Thymus (tissue), 11 donors: ENCODE results near the gene AMPD3. TPM values are rescaled to one million over a fixed set of nuclear protein-coding genes. Genes with fewer than 3 reads are reported as not detected.
A peak's percentile ranks its signal among the peaks of the same experiment; 100 is the strongest.

Experiments used
- DNase-seq, 9 donors: peaks; one replicate each; pipeline ENCODE4 v3.0.0-alpha.2; 2013; ENCODE audit warnings: low spot score in 9 of 9, low read depth in 6 of 9, missing footprints in 1 of 9
- H3K27ac ChIP-seq, 2 donors: one replicate each; pipeline ENCODE4 v1.5.1; 2013; ENCODE audit warnings: control low read depth in 1 of 2, low read depth in 1 of 2, low read length in 1 of 2, mild to moderate bottlenecking in 1 of 2, moderate library complexity in 1 of 2
- H3K27me3 ChIP-seq, 2 donors: one replicate each; pipeline ENCODE4 v1.5.1; 2013; ENCODE audit warnings: low read length in 1 of 2; ENCODE audit not compliant: control insufficient read depth in 2 of 2, insufficient read depth in 1 of 2
- H3K36me3 ChIP-seq, 2 donors: one replicate each; pipeline ENCODE4 v1.5.1; 2013; ENCODE audit warnings: low read length in 1 of 2, mild to moderate bottlenecking in 1 of 2, moderate library complexity in 1 of 2; ENCODE audit not compliant: control insufficient read depth in 2 of 2, insufficient read depth in 2 of 2
- H3K4me1 ChIP-seq, 2 donors: one replicate each; pipeline ENCODE4 v1.5.1; 2013; ENCODE audit warnings: low read length in 2 of 2; ENCODE audit not compliant: control insufficient read depth in 2 of 2, insufficient read depth in 2 of 2
- H3K4me3 ChIP-seq, 2 donors: one replicate each; pipeline ENCODE4 v1.5.1; 2013; ENCODE audit warnings: low read length in 2 of 2, control low read depth in 1 of 2, mild to moderate bottlenecking in 1 of 2
- H3K9me3 ChIP-seq, 2 donors: one replicate each; pipeline ENCODE4 v1.5.1; 2013; ENCODE audit warnings: low read length in 1 of 2, mild to moderate bottlenecking in 1 of 2; ENCODE audit not compliant: control insufficient read depth in 2 of 2, insufficient read depth in 1 of 2
- WGBS: extraction: QIAGEN DNeasy Blood & Tissue Kit; methylation state at CpG from one replicate; pipeline ENCODE4 v1.1.7; 2013; 5-methylcytosine and 5-hydroxymethylcytosine counted together
- polyA plus RNA-seq: library from polyadenylated mRNA; stranded (reverse); fragments of 200-250 nt; gene quantifications from one replicate; pipeline ENCODE4 v1.2.3, GENCODE V29; 2013
- total RNA-seq: library from RNA; stranded (reverse); fragments of 120-200 nt; gene quantifications from one replicate; pipeline ENCODE4 v1.2.4, GENCODE V29; 2013
- donor health status: healthy.

AMPD3 gene
- total and polyA plus RNA-seq, 2 donors, result 13.1 to 13.6 TPM

DNA sequence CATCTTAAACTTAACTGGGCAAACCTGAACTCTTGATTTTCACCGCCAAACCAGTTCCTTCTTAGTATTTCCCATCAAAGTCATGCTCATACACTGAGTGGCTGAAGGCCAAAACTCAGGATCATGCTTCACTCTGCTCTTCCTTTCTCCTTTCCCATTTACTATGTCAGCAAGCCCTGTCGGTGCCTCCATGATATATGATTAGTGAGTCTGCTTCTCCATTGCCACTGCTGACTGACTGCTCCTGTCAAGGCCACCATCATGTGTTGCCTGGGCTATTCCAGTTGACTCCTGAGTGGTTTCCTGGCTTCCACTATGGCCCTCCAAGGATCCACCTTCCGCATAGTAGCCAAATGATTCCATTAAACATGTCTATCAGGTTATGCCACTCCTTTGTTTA, 42.8 kb upstream of the AMPD3 start:
- Histone ChIP-seq H3K27me3 (no peaks in the 10 kb centered on the region), H3K27ac (no peak overlapping the region), H3K4me1 (peaks cover 9 to 33% of the 10 kb centered on the region in 2 donors), H3K9me3 (no peaks in the 10 kb centered on the region), H3K4me3 (no peak overlapping the region), H3K36me3 (no peaks in the 10 kb centered on the region)
- 97% methylated on average over 3 of the region's 3 CpGs for WGBS
- DNase-seq, result no peak

DNA sequence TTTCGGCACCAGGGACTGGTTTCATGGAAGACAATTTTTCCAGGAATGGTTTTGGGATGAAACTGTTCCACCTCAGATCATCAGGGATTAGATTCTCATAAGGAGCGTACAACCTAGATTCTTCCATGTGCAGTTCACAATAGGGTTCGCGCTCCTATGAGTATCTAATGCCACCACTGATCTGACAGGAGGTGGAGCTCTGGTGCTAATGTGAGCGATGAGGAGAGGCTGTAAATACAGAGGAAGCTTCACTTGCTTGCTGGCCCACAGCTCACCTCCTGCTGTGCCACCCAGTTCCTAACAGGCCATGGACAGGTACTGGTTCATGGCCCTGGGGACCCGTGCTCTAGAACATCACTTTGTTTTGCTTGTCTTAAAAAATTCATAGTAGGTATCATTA, 41.8 kb upstream of the AMPD3 start:
- WGBS, result 26% methylated on average over 6 of the region's 6 CpGs
- peak in 7 of 9 donors; percentile 33 to 75 (median 51) for DNase-seq
- no peak overlapping the region for H3K27ac ChIP-seq

DNA sequence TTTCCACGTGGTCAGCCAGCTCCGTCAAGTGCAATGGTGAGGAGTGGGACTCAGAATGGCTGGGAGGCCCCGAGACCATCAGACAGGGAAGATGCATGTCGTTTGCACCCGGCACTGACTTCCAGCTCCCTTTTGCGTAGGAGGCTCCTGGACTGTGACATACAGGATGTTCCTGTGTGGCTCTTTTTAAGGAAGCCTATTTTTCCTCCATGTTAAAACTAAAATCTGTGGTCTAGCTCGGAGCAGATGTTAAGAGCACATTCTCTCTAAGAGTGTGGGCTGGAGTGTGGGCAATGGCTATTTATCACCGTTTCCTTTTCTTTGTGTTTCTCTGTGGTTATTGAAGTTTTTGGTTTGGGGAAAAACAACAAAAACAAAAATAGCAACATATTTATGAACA, 40.9 kb upstream of the AMPD3 start:
- DNase-seq, result peak in 1 of 9 donors; percentile 26
- Histone ChIP-seq H3K4me1 (peaks cover 9 to 28% of the 10 kb centered on the region in 2 donors), H3K36me3 (no peaks in the 10 kb centered on the region), H3K27me3 (no peaks in the 10 kb centered on the region), H3K27ac (no peak overlapping the region), H3K4me3 (no peak overlapping the region), H3K9me3 (no peaks in the 10 kb centered on the region)
- 16% methylated on average over 8 of the region's 8 CpGs for WGBS

More for the DNA sequence above, 41.8 kb upstream of the AMPD3 start:
- H3K36me3 ChIP-seq, result no peaks in the 10 kb centered on the region
- H3K4me1 ChIP-seq, result peaks cover 9 to 33% of the 10 kb centered on the region in 2 donors
- H3K9me3 ChIP-seq, result no peaks in the 10 kb centered on the region
- no peaks in the 10 kb centered on the region for H3K27me3 ChIP-seq
- H3K4me3 ChIP-seq, result no peak overlapping the region

DNA sequence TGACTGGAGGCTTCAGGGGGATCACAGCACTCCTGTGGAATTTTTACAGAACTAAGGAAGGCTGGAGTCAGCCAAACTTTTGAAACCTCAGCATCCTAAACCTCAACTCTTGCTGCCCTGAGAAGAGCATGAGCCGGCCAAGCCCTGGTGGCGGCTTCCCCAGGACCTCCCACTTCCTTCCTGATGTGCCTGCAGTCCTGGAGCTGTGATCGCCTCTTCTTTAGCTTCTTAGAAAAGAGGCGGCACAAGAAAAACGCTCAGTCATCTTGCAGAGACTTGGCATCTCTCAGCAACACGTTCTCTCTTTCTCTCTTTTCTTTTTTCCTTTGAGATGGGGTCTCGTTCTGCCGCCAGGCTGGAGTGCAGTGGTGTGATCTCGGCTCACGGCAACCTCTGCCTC, 40.4 kb upstream of the AMPD3 start:
- Histone ChIP-seq H3K4me3 (no peak overlapping the region), H3K4me1 (peaks cover 9 to 23% of the 10 kb centered on the region in 2 donors), H3K9me3 (no peaks in the 10 kb centered on the region), H3K27me3 (no peaks in the 10 kb centered on the region), H3K36me3 (no peaks in the 10 kb centered on the region), H3K27ac (no peak overlapping the region)
- peak in 4 of 9 donors; percentile 17 to 59 (median 34) for DNase-seq
- WGBS, result 9% methylated on average over 10 of the region's 10 CpGs

DNA sequence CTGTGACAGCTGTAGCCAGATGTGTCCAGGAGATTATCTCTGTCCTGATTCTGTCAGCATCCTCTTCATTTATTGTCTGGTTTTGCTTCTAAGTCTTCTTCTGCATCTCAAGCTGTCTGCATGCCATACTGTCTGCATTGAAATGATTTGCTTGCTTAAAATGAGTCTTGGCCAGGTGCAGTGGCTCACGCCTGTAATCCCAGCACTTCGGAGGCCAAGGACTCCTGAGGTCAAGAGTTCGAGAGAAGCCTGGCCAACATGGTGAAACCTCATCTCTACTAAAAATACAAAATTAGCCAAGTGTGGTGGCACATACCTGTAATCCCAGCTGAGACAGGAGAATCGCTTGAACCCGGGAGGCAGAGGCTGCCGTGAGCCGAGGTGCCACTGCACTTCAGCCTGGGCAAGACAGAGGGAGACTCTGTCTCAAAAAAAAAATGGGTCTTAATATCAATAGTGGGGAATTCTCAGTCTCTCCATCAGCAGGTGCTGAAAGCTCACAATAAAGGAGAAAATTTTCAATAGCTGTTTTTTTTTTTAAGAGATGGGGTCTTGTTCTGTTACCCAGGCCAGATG, 39.2 kb upstream of the AMPD3 start:
- H3K27ac ChIP-seq, result no peak overlapping the region
- no peak for DNase-seq
- no peaks in the 10 kb centered on the region for H3K27me3 ChIP-seq
- peaks cover 9 to 21% of the 10 kb centered on the region in 2 donors for H3K4me1 ChIP-seq
- no peak overlapping the region for H3K4me3 ChIP-seq
- H3K9me3 ChIP-seq, result no peaks in the 10 kb centered on the region
- 94% methylated on average over 7 of the region's 7 CpGs for WGBS
- no peaks in the 10 kb centered on the region for H3K36me3 ChIP-seq

DNA sequence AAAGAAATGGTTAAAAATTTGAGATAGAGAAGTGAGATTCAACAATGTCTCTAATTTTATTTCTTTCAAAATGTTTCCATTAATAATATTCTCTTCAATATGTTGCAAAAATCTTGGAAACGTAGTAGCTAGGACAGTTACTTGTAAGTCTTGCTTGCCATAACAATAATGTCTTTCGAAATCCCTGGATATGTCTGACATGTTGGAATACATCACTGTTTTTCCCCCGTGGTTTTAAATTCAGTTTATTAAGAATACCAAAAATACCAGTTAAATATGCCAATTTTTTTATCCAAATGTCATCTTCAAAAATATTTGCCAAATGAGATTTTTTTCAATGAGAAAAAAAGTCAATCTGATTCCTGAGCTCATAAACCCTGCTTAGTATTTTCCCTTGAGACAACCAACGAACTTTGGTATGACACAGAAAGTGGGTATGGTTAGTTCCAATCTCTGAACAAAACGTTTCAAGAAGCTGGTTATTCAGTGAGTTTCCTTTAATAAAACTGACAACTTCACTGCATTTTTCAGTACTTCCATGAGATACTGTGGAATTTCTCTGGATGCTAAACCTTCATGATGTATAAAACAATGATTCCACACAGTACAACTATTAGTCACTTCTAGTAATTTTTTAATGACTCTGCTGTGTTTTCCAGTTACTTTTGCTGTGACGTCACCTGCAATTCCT, 36.7 kb upstream of the AMPD3 start:
- no peak for DNase-seq
- Histone ChIP-seq H3K27me3 (no peaks in the 10 kb centered on the region), H3K9me3 (no peaks in the 10 kb centered on the region), H3K36me3 (no peaks in the 10 kb centered on the region), H3K27ac (no peak overlapping the region), H3K4me1 (peaks cover 9 to 18% of the 10 kb centered on the region in 2 donors), H3K4me3 (no peak overlapping the region)
- WGBS, result 91% methylated on average over 6 of the region's 6 CpGs

DNA sequence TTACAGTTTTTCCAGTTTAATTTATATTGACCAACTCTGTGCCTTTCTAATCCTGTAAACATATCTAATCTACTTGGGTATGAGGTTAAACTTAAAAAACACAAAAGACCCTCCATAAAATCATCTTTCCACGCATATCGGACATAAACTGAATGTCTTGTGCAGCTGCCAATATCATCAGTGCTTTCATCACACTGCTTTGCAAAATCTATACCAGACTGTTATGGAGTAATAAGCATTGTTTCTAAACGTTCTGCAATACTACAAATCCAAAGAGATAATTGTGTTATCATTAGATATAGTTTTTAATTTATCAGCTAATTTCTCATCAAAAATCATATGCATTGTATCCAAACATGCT, 36.1 kb upstream of the AMPD3 start:
- H3K4me3 ChIP-seq, result no peak overlapping the region
- 94% methylated on average over 3 of the region's 3 CpGs for WGBS
- no peaks in the 10 kb centered on the region for H3K36me3 ChIP-seq
- no peak for DNase-seq
- no peaks in the 10 kb centered on the region for H3K27me3 ChIP-seq
- H3K4me1 ChIP-seq, result peaks cover 7 to 14% of the 10 kb centered on the region in 2 donors
- no peak overlapping the region for H3K27ac ChIP-seq
- H3K9me3 ChIP-seq, result no peaks in the 10 kb centered on the region

DNA sequence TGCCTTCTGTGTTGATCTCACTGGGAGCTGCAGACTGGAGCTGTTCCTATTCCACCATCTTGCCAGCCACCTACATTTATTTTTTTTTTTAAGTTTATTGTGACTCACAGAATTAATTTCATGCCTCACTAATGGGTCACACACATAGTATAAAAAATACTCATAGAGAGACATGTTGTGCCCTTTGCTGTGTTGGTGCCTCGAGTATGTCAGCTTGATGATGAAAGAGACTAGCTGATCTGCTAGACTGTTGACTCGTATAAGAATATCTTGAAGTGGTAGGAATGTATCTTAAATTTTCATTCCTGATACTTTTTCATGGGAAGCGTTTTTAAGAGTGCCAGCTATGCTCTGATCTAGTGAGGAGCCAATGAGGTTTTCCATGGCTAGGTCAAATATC, 28.6 kb upstream of the AMPD3 start:
- Histone ChIP-seq H3K27me3 (no peaks in the 10 kb centered on the region), H3K27ac (no peak overlapping the region), H3K36me3 (no peaks in the 10 kb centered on the region), H3K4me3 (no peak overlapping the region), H3K9me3 (peaks cover 0 to 14% of the 10 kb centered on the region in 2 donors), H3K4me1 (no peaks in the 10 kb centered on the region)
- DNase-seq, result no peak
- 97% methylated on average over 3 of the region's 3 CpGs for WGBS

DNA sequence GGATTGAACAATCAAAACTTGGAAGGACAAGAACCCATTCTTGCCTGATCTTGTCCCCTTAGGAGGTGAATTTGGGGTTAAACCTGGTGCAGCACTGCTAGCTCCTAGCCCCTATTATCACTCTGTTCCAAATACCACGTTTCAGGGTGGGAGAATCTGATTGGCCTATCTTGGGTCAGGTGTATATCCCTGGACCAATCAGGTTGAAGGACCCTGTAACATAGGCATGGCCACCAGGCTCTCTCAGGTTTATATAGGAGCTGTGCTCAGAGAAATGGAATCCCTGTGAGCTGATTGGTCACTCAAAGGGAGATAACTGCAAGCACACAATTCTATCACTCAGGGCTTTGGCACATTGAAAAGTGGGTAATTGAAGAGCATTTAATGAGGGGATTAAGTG, 26.6 kb upstream of the AMPD3 start:
- Histone ChIP-seq H3K4me1 (no peaks in the 10 kb centered on the region), H3K27ac (no peak overlapping the region), H3K27me3 (no peaks in the 10 kb centered on the region), H3K36me3 (no peaks in the 10 kb centered on the region), H3K9me3 (peaks cover 0 to 14% of the 10 kb centered on the region in 2 donors), H3K4me3 (no peak overlapping the region)
- WGBS, result 92% methylated on average over 1 of the region's 1 CpG
- DNase-seq, result no peak
